ENCODE results near the gene RNF5.

The RNF5 gene

GRCh38 chr6:32203426-32204267, 25.4 kb downstream of the RNF5 start:
- no peak overlapping the region for H3K27ac ChIP-seq (ENCODE audit: extremely low read depth, low read depth, low read length)
- H3K4me3 ChIP-seq (ENCODE audit: low read depth, low read length), result no peak overlapping the region
- peak; percentile 80; the same call in 1 of the 2 replicates for TF ChIP-seq HOXD13 (CRISPR knock-in tag; IDR thresholded peaks at IDR 0.05; ENCODE audit: borderline replicate concordance)
- peak; percentile 57; the same call in 1 of the 2 replicates for TF ChIP-seq SP7 (tag by site-specific recombination; IDR thresholded peaks at IDR 0.05)
- TF ChIP-seq ZIC2 (tag by site-specific recombination; IDR thresholded peaks at IDR 0.05), result peak; percentile 100
- 0 out of 2 replicates have a peak, but pooled peaks have one; percentile 25 for TF ChIP-seq GLIS1 (tag by site-specific recombination; IDR thresholded peaks at IDR 0.05)
- TF ChIP-seq, protein P1, sequence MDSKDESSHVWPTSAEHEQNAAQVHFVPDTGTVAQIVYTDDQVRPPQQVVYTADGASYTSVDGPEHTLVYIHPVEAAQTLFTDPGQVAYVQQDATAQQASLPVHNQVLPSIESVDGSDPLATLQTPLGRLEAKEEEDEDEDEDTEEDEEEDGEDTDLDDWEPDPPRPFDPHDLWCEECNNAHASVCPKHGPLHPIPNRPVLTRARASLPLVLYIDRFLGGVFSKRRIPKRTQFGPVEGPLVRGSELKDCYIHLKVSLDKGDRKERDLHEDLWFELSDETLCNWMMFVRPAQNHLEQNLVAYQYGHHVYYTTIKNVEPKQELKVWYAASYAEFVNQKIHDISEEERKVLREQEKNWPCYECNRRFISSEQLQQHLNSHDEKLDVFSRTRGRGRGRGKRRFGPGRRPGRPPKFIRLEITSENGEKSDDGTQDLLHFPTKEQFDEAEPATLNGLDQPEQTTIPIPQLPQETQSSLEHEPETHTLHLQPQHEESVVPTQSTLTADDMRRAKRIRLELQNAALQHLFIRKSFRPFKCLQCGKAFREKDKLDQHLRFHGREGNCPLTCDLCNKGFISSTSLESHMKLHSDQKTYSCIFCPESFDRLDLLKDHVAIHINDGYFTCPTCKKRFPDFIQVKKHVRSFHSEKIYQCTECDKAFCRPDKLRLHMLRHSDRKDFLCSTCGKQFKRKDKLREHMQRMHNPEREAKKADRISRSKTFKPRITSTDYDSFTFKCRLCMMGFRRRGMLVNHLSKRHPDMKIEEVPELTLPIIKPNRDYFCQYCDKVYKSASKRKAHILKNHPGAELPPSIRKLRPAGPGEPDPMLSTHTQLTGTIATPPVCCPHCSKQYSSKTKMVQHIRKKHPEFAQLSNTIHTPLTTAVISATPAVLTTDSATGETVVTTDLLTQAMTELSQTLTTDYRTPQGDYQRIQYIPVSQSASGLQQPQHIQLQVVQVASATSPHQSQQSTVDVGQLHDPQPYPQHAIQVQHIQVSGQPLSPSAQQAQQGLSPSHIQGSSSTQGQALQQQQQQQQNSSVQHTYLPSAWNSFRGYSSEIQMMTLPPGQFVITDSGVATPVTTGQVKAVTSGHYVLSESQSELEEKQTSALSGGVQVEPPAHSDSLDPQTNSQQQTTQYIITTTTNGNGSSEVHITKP (tag by site-specific recombination; IDR thresholded peaks at IDR 0.05), result 0 out of 2 replicates have a peak, but pooled peaks have one; percentile 8
- TF ChIP-seq ZNF157 (tag by site-specific recombination; IDR thresholded peaks at IDR 0.05), result no peak
- TF ChIP-seq ZNF423 (tag by site-specific recombination; IDR thresholded peaks at IDR 0.05), result peak; percentile 76
- TF ChIP-seq TCF7L2 (IDR thresholded peaks at IDR 0.05; ENCODE audit: borderline replicate concordance, low read depth, low read length), result no peak
- TF ChIP-seq ZBTB17 (tag by site-specific recombination; IDR thresholded peaks at IDR 0.05), result peak; percentile 68
- peak; percentile 72 for TF ChIP-seq FEZF1 (tag by site-specific recombination; IDR thresholded peaks at IDR 0.05)
- TF ChIP-seq OSR2 (tag by site-specific recombination; IDR thresholded peaks at IDR 0.05), result 0 out of 2 replicates have a peak, but pooled peaks have one; percentile 40
- TF ChIP-seq ZBTB8A (tag by site-specific recombination; IDR thresholded peaks at IDR 0.05), result 0 out of 2 replicates have a peak, but pooled peaks have one; percentile 24
- no peak for TF ChIP-seq ZFHX2 (tag by site-specific recombination; conservative IDR thresholded peaks at IDR 0.05)
- H3K4me1 ChIP-seq (ENCODE audit: control insufficient read depth, insufficient read depth, low read length), result peaks cover 6% of the 10 kb centered on the region; the same call in 1 of the 2 replicates
- no peaks in the 10 kb centered on the region for H3K9me3 ChIP-seq (ENCODE audit: control insufficient read depth, insufficient read depth, low read depth, low read length)
- ChIA-PET POLR2A (interaction anchor here (0.9 to 1.7 kb wide), 3 partner anchors 11 to 13 kb away, joined by 3 to 6 read pairs (median 4); partner anchors contain the start of genes GPSM3 and PBX2), CTCF (interaction anchor here (0.6 to 1.9 kb wide), 5 partner anchors 8 to 605 kb away, joined by 3 to 9 read pairs (median 7); no protein-coding TSS in a partner anchor)
- H3K36me3 ChIP-seq (ENCODE audit: control insufficient read depth in 2 of 2, insufficient read depth in 1 of 2, low read length in 2 of 2), result no peaks in the 10 kb centered on the region

GRCh38 chr6:32204268-32204715, 26.1 kb downstream of the RNF5 start:
- H3K9me3 ChIP-seq (ENCODE audit: control insufficient read depth, insufficient read depth, low read depth, low read length), result no peaks in the 10 kb centered on the region
- no peak overlapping the region for H3K4me3 ChIP-seq (ENCODE audit: low read depth, low read length)
- H3K27ac ChIP-seq (ENCODE audit: extremely low read depth, low read depth, low read length), result no peak overlapping the region
- ChIA-PET POLR2A (interaction anchor here (2.4 kb wide), 1 partner anchor 9 kb away, joined by 11 read pairs; no protein-coding TSS in a partner anchor), CTCF (interaction anchor here (0.6 to 1.9 kb wide), 5 partner anchors 9 to 605 kb away, joined by 3 to 9 read pairs (median 3); no protein-coding TSS in a partner anchor)
- peaks cover 6% of the 10 kb centered on the region; the same call in 1 of the 2 replicates for H3K4me1 ChIP-seq (ENCODE audit: control insufficient read depth, insufficient read depth, low read length)
- H3K36me3 ChIP-seq (ENCODE audit: control insufficient read depth in 2 of 2, insufficient read depth in 1 of 2, low read length in 2 of 2), result no peaks in the 10 kb centered on the region
- TF ChIP-seq, protein P2, sequence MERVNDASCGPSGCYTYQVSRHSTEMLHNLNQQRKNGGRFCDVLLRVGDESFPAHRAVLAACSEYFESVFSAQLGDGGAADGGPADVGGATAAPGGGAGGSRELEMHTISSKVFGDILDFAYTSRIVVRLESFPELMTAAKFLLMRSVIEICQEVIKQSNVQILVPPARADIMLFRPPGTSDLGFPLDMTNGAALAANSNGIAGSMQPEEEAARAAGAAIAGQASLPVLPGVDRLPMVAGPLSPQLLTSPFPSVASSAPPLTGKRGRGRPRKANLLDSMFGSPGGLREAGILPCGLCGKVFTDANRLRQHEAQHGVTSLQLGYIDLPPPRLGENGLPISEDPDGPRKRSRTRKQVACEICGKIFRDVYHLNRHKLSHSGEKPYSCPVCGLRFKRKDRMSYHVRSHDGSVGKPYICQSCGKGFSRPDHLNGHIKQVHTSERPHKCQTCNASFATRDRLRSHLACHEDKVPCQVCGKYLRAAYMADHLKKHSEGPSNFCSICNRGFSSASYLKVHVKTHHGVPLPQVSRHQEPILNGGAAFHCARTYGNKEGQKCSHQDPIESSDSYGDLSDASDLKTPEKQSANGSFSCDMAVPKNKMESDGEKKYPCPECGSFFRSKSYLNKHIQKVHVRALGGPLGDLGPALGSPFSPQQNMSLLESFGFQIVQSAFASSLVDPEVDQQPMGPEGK (tag by site-specific recombination; IDR thresholded peaks at IDR 0.05), result no peak
- TF ChIP-seq ZNF449 (tag by site-specific recombination; IDR thresholded peaks at IDR 0.05) (0 out of 2 replicates have a peak, but pooled peaks have one; percentile 30), ZNF132 (tag by site-specific recombination; IDR thresholded peaks at IDR 0.05; ENCODE audit: borderline replicate concordance) (no peak)

Data from HEK293 (cell line).